ENCODE results near the gene C19orf12.

Gene C19orf12

DNA sequence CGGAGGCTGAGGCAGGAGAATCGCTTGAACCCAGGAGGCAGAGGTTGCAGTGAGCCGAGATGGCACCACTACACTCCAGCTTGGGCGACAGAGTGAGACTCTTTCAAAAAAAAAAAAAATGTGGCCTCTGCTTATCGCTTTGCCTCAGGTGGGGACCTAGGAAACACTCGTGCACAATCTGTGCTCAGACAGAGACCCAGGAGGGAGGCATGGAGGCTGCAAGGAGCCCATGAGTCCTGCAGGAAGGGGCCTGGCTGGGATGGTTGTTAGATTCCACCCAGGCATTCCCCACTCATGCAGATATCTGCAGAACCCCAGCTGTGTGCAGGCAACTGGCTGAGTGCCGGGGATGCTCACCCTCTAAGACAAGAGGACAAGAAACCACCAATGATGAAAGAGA, 43.8 kb upstream of the C19orf12 start:
- Histone ChIP-seq H3K9me3 (ENCODE audit: insufficient read depth, low read length) (no peaks in the 10 kb centered on the region), H3K9ac (ENCODE audit: low read length) (no peak overlapping the region)
- no peak for TF ChIP-seq EZH2phosphoT487 (conservative IDR thresholded peaks at IDR 0.05; ENCODE audit: low read length)
- TF ChIP-seq, protein P1, sequence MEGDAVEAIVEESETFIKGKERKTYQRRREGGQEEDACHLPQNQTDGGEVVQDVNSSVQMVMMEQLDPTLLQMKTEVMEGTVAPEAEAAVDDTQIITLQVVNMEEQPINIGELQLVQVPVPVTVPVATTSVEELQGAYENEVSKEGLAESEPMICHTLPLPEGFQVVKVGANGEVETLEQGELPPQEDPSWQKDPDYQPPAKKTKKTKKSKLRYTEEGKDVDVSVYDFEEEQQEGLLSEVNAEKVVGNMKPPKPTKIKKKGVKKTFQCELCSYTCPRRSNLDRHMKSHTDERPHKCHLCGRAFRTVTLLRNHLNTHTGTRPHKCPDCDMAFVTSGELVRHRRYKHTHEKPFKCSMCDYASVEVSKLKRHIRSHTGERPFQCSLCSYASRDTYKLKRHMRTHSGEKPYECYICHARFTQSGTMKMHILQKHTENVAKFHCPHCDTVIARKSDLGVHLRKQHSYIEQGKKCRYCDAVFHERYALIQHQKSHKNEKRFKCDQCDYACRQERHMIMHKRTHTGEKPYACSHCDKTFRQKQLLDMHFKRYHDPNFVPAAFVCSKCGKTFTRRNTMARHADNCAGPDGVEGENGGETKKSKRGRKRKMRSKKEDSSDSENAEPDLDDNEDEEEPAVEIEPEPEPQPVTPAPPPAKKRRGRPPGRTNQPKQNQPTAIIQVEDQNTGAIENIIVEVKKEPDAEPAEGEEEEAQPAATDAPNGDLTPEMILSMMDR (IDR thresholded peaks at IDR 0.05; ENCODE audit: insufficient read depth, low read length, poor library complexity, severe bottlenecking), result no peak

DNA sequence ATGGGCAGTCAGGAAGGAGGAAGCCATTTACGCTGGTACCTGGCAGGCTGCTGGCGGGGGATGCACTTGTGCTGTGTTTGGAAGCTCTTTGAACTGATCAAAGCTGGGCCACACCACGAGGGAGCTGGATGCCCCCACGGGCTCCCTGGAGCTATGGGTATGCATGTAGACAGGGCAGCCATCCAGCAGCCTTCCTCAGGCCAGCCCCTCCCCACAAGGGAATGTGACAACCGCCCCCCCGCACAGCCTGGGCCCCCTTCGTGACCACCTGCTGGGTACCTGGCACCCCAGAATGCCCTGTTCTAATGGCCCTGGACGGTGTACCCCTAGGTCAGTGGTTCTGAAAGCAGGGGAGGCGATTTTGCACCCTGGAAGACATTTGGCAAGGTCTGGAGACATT, 42.5 kb upstream of the C19orf12 start:
- no peaks in the 10 kb centered on the region for H3K36me3 ChIP-seq (ENCODE audit: low read length)
- no peaks in the 10 kb centered on the region for H3K27me3 ChIP-seq (ENCODE audit: low read length)
- no peak for TF ChIP-seq EZH2phosphoT487 (conservative IDR thresholded peaks at IDR 0.05; ENCODE audit: low read length)
- TF ChIP-seq, protein P1 (IDR thresholded peaks at IDR 0.05; ENCODE audit: insufficient read depth, low read length, poor library complexity, severe bottlenecking), result no peak
- H3K9me2 ChIP-seq (replicated peaks; ENCODE audit: insufficient read depth, low read length), result no peaks in the 10 kb centered on the region
- H2AFZ ChIP-seq (ENCODE audit: low read depth, low read length, severe bottlenecking), result no peak overlapping the region
- no peaks in the 10 kb centered on the region for H4K20me1 ChIP-seq (ENCODE audit: low read depth, low read length)
- no peaks in the 10 kb centered on the region for H3F3A ChIP-seq (ENCODE audit: insufficient read depth)
- no peaks in the 10 kb centered on the region for H3K79me2 ChIP-seq (ENCODE audit: insufficient read depth, low read length)
- no peak overlapping the region for H3K27ac ChIP-seq (ENCODE audit: low read depth, low read length)
- no peak overlapping the region for H3K9ac ChIP-seq (ENCODE audit: low read length)
- H3K4me2 ChIP-seq (ENCODE audit: low read depth, low read length, poor library complexity, severe bottlenecking), result no peak overlapping the region
- no peak overlapping the region for H3K4me3 ChIP-seq (ENCODE audit: insufficient read depth, low read length, poor library complexity, severe bottlenecking)
- no peaks in the 10 kb centered on the region for H3K9me3 ChIP-seq (ENCODE audit: insufficient read depth, low read length)

More for the DNA sequence above, 43.8 kb upstream of the C19orf12 start:
- Histone ChIP-seq H4K20me1 (ENCODE audit: low read depth, low read length) (no peaks in the 10 kb centered on the region), H3K27ac (ENCODE audit: low read depth, low read length) (no peak overlapping the region), H3K9me2 (replicated peaks; ENCODE audit: insufficient read depth, low read length) (no peaks in the 10 kb centered on the region), H3K4me3 (ENCODE audit: insufficient read depth, low read length, poor library complexity, severe bottlenecking) (no peak overlapping the region), H3K4me2 (ENCODE audit: low read depth, low read length, poor library complexity, severe bottlenecking) (no peak overlapping the region), H3K79me2 (ENCODE audit: insufficient read depth, low read length) (no peaks in the 10 kb centered on the region), H3K36me3 (ENCODE audit: low read length) (no peaks in the 10 kb centered on the region), H3K27me3 (ENCODE audit: low read length) (no peaks in the 10 kb centered on the region), H2AFZ (ENCODE audit: low read depth, low read length, severe bottlenecking) (no peak overlapping the region), H3F3A (ENCODE audit: insufficient read depth) (no peaks in the 10 kb centered on the region)

DNA sequence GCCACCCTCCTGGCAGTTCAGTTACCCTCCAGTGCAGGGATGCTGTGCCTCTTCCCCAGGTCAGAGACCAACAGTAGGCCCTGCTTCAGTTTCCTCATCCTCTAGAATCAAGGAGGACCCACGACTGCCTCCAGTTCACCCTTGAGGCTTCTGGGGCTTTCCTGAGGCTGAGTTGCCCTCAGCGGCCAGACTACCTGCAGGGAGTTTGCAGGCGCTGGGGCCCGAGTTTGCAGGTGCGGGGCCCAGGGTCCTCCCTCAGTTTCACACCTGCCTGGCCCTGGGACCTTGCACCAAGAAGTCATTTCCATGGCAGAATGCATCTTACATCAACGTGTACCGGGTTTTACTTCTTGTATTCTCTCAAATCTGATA, 38.9 kb upstream of the C19orf12 start:
- Histone ChIP-seq H3K36me3 (ENCODE audit: low read length) (no peaks in the 10 kb centered on the region), H3K79me2 (ENCODE audit: insufficient read depth, low read length) (no peaks in the 10 kb centered on the region), H3K9me3 (ENCODE audit: insufficient read depth, low read length) (no peaks in the 10 kb centered on the region), H2AFZ (ENCODE audit: low read depth, low read length, severe bottlenecking) (no peak overlapping the region), H3K4me3 (ENCODE audit: insufficient read depth, low read length, poor library complexity, severe bottlenecking) (no peak overlapping the region), H3K27ac (ENCODE audit: low read depth, low read length) (no peak overlapping the region), H3K9me2 (replicated peaks; ENCODE audit: insufficient read depth, low read length) (no peaks in the 10 kb centered on the region), H3K4me2 (ENCODE audit: low read depth, low read length, poor library complexity, severe bottlenecking) (no peak overlapping the region), H3K27me3 (ENCODE audit: low read length) (no peaks in the 10 kb centered on the region), H4K20me1 (ENCODE audit: low read depth, low read length) (no peaks in the 10 kb centered on the region), H3K9ac (ENCODE audit: low read length) (no peak overlapping the region), H3F3A (ENCODE audit: insufficient read depth) (no peaks in the 10 kb centered on the region)
- no peak for TF ChIP-seq EZH2phosphoT487 (conservative IDR thresholded peaks at IDR 0.05; ENCODE audit: low read length)
- TF ChIP-seq, protein P1 (IDR thresholded peaks at IDR 0.05; ENCODE audit: insufficient read depth, low read length, poor library complexity, severe bottlenecking), result no peak
